GM12872 (cell line): Measurements from ENCODE around the gene CDH24.

Experiments used
- CTCF ChIP-seq: IDR thresholded peaks from 3 replicates; pipeline ENCODE4 v1.5.1; 2011; ENCODE audit warnings: low read depth, mild to moderate bottlenecking, low read length, moderate library complexity; ENCODE audit not compliant: insufficient read depth

The CDH24 gene

GRCh38 chr14:23045419-23046357, 11.6 kb downstream of the CDH24 start:
- no peak for TF ChIP-seq CTCF

GRCh38 chr14:23044840-23045239, 12.5 kb downstream of the CDH24 start:
- TF ChIP-seq CTCF: no peak

GRCh38 chr14:23043754-23044153, 13.6 kb downstream of the CDH24 start:
- no peak for TF ChIP-seq CTCF

- TF ChIP-seq CTCF: no peak
Measured at GRCh38 chr14:23043145-23043544, 14.2 kb downstream of the CDH24 start.

- TF ChIP-seq CTCF: no peak
Measured at GRCh38 chr14:23042162-23042965, 15.0 kb downstream of the CDH24 start, which contains the start of gene PSMB11. Gene PSMB11, plus strand, starts transcription at chr14:23042212. Its CDS starts 14 bp downstream, at chr14:23042226.

- no peak for TF ChIP-seq CTCF
Measured at GRCh38 chr14:23041729-23042128, 15.6 kb downstream of the CDH24 start.

- no peak for TF ChIP-seq CTCF
Measured at GRCh38 chr14:23040100-23040499, 17.2 kb downstream of the CDH24 start.
